ENCODE data around the gene SIX3.

Gene SIX3

DNA sequence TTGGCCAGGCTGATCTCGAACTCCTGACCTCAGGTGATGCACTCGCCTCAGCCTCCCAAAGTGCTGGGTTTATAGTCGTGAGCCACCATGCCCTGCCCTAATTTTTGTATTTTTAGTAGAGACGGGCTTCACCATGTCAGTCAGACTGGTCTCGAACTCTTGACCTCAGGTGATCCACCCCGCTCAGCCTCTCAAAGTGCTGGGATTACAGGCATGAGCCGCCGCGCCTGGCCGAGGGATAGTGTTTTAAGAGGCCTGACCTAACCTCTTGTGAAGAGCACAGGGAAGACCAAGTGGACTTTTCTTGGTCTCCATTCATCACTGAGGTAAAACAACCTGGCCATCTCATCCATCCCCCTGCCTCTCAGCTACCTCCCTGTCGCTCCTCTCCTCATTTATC lies 38.1 kb downstream of the SIX3 start:
- H3K4me1 ChIP-seq (ENCODE audit: low read depth, poor library complexity, severe bottlenecking): peaks cover 4% of the 10 kb centered on the region
- H3K27me3 ChIP-seq (ENCODE audit: insufficient read depth, low read depth): no peaks in the 10 kb centered on the region
- H3K9ac ChIP-seq: no peak overlapping the region
- no peaks in the 10 kb centered on the region for H4K20me1 ChIP-seq (ENCODE audit: insufficient read depth)
- no peak overlapping the region for H3K27ac ChIP-seq
- H3K79me2 ChIP-seq (ENCODE audit: insufficient read depth, low read depth): no peaks in the 10 kb centered on the region
- no peak overlapping the region for H2AFZ ChIP-seq (ENCODE audit: low read depth)
- no peak overlapping the region for H3K4me3 ChIP-seq (IDR thresholded peaks at IDR 0.05; ENCODE audit: insufficient read depth, low read depth, low read length)
- TF ChIP-seq, protein P1, sequence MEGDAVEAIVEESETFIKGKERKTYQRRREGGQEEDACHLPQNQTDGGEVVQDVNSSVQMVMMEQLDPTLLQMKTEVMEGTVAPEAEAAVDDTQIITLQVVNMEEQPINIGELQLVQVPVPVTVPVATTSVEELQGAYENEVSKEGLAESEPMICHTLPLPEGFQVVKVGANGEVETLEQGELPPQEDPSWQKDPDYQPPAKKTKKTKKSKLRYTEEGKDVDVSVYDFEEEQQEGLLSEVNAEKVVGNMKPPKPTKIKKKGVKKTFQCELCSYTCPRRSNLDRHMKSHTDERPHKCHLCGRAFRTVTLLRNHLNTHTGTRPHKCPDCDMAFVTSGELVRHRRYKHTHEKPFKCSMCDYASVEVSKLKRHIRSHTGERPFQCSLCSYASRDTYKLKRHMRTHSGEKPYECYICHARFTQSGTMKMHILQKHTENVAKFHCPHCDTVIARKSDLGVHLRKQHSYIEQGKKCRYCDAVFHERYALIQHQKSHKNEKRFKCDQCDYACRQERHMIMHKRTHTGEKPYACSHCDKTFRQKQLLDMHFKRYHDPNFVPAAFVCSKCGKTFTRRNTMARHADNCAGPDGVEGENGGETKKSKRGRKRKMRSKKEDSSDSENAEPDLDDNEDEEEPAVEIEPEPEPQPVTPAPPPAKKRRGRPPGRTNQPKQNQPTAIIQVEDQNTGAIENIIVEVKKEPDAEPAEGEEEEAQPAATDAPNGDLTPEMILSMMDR (conservative IDR thresholded peaks at IDR 0.05; ENCODE audit: low read depth, low read length): no peak
- no peaks in the 10 kb centered on the region for H3K36me3 ChIP-seq (ENCODE audit: insufficient read depth)
- no peak overlapping the region for H3K4me2 ChIP-seq

DNA sequence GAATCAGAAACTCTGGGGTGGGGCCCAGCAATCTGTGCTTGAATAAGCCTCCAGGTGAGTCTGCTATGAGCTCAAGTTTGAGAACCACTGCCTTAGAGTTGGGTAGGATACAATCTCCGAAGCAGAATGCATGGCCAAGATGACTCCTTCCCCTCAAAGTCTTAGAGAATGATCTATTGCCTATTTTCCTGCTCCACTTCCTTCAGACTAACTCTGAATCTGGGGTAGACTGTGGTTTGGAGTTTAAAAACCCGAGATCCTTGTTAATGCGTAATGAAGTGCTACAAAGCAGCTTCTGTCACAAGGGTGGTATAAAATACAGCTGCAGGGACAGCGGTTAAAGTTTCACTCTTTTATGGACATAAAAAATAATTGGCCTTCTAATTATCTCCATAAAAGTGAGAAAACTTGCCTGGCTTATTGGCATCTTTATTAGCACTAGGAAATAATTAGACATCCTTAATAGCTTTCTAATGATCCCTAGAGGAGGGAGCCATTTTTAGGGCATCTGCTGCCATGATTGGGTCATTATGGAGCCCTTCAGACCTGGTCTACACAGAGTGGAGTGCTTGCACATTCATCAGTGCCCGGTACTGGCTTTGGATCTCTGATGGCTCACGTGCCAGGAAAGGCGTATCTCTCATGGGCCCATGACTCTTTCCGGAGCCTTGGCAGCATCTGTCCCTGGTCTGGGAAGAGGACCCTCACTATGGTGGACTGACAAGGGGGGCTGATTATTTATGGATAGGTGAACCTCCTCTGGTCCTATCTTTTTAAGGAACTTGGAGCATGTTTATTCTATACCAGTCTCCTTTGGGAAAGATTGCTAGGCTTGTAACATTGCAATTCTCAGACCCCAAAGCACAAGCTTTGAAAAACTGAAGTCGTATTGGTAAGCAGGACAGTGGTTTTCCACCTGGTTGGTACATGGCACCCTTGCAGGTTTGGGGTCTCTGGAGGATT lies 39.5 kb downstream of the SIX3 start:
- Histone ChIP-seq H3K4me3 (IDR thresholded peaks at IDR 0.05; ENCODE audit: insufficient read depth, low read depth, low read length) (no peak overlapping the region), H3K4me2 (no peak overlapping the region), H2AFZ (ENCODE audit: low read depth) (peak overlapping the region; percentile 62; the same call in 1 of the 2 replicates)

DNA sequence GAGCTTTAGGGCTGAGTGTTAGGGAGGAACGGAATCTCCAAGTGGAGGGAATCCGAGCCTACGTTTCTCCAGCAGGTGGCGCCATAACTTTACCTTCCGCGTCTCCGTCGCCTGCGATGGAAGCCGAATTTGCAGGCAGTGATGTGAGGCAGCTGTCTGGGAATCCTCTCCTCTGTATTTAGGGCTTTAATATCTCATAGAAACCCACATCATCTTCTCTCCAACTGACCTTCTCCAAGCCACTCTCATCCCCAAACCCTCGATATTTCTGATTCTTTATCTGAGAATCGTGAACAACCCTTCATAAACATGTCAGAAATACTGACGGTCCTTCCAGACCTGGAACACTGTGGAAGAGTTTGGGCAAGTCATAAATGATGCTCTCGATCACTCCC lies 40.2 kb downstream of the SIX3 start:
- Histone ChIP-seq H3K4me1 (ENCODE audit: low read depth, poor library complexity, severe bottlenecking) (peaks cover 4% of the 10 kb centered on the region), H3K27ac (no peak overlapping the region), H3K9ac (no peak overlapping the region), H3K36me3 (ENCODE audit: insufficient read depth) (no peaks in the 10 kb centered on the region), H4K20me1 (ENCODE audit: insufficient read depth) (no peaks in the 10 kb centered on the region), H3K79me2 (ENCODE audit: insufficient read depth, low read depth) (no peaks in the 10 kb centered on the region), H3K4me3 (IDR thresholded peaks at IDR 0.05; ENCODE audit: insufficient read depth, low read depth, low read length) (no peak overlapping the region), H3K4me2 (peak overlapping the region; percentile 36), H3K27me3 (ENCODE audit: insufficient read depth, low read depth) (no peaks in the 10 kb centered on the region), H2AFZ (ENCODE audit: low read depth) (peak overlapping the region; percentile 62)
- TF ChIP-seq, protein P1 (conservative IDR thresholded peaks at IDR 0.05; ENCODE audit: low read depth, low read length): peak; percentile 93

More for the DNA sequence above, 39.5 kb downstream of the SIX3 start:
- TF ChIP-seq, protein P1 (conservative IDR thresholded peaks at IDR 0.05; ENCODE audit: low read depth, low read length): no peak
- Histone ChIP-seq H3K4me1 (ENCODE audit: low read depth, poor library complexity, severe bottlenecking) (peaks cover 4% of the 10 kb centered on the region), H3K36me3 (ENCODE audit: insufficient read depth) (no peaks in the 10 kb centered on the region), H4K20me1 (ENCODE audit: insufficient read depth) (no peaks in the 10 kb centered on the region), H3K27ac (no peak overlapping the region), H3K9ac (no peak overlapping the region), H3K27me3 (ENCODE audit: insufficient read depth, low read depth) (no peaks in the 10 kb centered on the region), H3K79me2 (ENCODE audit: insufficient read depth, low read depth) (no peaks in the 10 kb centered on the region)

DNA sequence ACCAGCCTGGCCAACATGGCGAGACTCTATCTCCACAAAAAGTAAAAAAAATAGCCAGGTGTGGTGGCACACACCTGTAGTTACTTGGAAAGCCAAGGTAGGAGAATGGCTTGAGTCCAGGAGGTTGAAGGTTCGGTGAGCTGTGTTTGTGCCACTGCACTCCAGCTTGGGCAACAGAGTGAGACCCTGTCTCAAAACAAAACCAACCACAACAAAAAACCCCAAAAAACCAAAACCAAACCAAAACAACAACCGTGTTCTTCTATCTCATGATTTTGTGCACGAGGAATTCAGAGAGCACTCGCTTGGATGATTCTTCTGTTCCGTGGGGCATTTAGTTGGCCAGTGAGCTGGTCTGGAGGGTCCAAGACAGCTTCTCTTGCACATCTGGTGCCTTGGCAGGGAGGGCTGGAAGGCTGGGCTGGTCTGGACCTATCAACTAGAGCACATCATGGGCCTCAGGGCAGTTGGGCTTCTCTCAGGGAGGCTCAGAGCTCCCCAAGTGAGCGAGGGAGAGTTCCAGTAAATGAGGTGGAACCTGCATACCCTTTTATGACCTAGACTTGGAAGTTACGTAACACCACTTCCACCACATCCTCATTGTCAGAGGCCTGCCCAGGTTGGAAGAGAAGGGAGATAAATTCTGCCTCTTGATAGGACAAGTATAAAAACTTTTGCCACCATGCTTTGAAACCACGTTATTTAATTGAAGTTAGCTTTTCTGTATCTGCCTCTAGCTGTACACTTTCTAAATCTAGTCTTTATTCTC lies 42.5 kb downstream of the SIX3 start:
- Histone ChIP-seq H4K20me1 (ENCODE audit: insufficient read depth) (no peaks in the 10 kb centered on the region), H2AFZ (ENCODE audit: low read depth) (no peak overlapping the region), H3K27ac (no peak overlapping the region), H3K4me1 (ENCODE audit: low read depth, poor library complexity, severe bottlenecking) (peaks cover 4% of the 10 kb centered on the region), H3K27me3 (ENCODE audit: insufficient read depth, low read depth) (no peaks in the 10 kb centered on the region), H3K9ac (no peak overlapping the region), H3K79me2 (ENCODE audit: insufficient read depth, low read depth) (no peaks in the 10 kb centered on the region), H3K36me3 (ENCODE audit: insufficient read depth) (no peaks in the 10 kb centered on the region), H3K4me2 (no peak overlapping the region), H3K4me3 (IDR thresholded peaks at IDR 0.05; ENCODE audit: insufficient read depth, low read depth, low read length) (no peak overlapping the region)
- TF ChIP-seq, protein P1 (conservative IDR thresholded peaks at IDR 0.05; ENCODE audit: low read depth, low read length): no peak

Data from KMS-11 (cell line).